ENCODE data around the gene STK32B. TPM values are rescaled to one million over a fixed set of nuclear protein-coding genes. Genes with fewer than 3 reads are reported as not detected.

STK32B gene
- total RNA-seq, 1 experiment from 2014 or later, result not detected

GRCh38 chr4:5045097-5045496, 6.2 kb upstream of the STK32B start:
- TF ChIP-seq CTCF (IDR thresholded peaks at IDR 0.05; ENCODE audit: unreplicated experiment), result no peak
- BruUV-seq (replicated peaks), result no TSS peak
- H3K27me3 Mint-ChIP-seq (ENCODE audit: unreplicated experiment), result no peaks in the 10 kb centered on the region
- no peaks in the 10 kb centered on the region for H3K36me3 Mint-ChIP-seq (ENCODE audit: insufficient read depth, unreplicated experiment)
- H3K4me3 Mint-ChIP-seq (ENCODE audit: low read depth, unreplicated experiment), result no peak overlapping the region
- CTCF ChIA-PET, result no interaction called here
- no peaks in the 10 kb centered on the region for H3K4me1 Mint-ChIP-seq (ENCODE audit: low read depth, unreplicated experiment)
- DNase-seq, result no peak
- intact Hi-C loops (cut with micrococcal nuclease; ENCODE audit: unreplicated experiment), result no loop called here
- H3K9me3 Mint-ChIP-seq (ENCODE audit: low read depth, unreplicated experiment), result peaks cover 5% of the 10 kb centered on the region
- no peak overlapping the region for H3K27ac Mint-ChIP-seq (ENCODE audit: unreplicated experiment)

- no peak for DNase-seq
- CTCF ChIA-PET, result no interaction called here
- H3K27me3 Mint-ChIP-seq (ENCODE audit: unreplicated experiment), result no peaks in the 10 kb centered on the region
- no TSS peak for BruUV-seq (replicated peaks)
- no peak overlapping the region for H3K27ac Mint-ChIP-seq (ENCODE audit: unreplicated experiment)
- H3K36me3 Mint-ChIP-seq (ENCODE audit: insufficient read depth, unreplicated experiment), result no peaks in the 10 kb centered on the region
- intact Hi-C loops (cut with micrococcal nuclease; ENCODE audit: unreplicated experiment), result no loop called here
- no peak overlapping the region for H3K4me3 Mint-ChIP-seq (ENCODE audit: low read depth, unreplicated experiment)
- TF ChIP-seq CTCF (IDR thresholded peaks at IDR 0.05; ENCODE audit: unreplicated experiment), result no peak
- H3K4me1 Mint-ChIP-seq (ENCODE audit: low read depth, unreplicated experiment), result no peaks in the 10 kb centered on the region
- peaks cover 5% of the 10 kb centered on the region for H3K9me3 Mint-ChIP-seq (ENCODE audit: low read depth, unreplicated experiment)
Measured at GRCh38 chr4:5048721-5049120, 2.6 kb upstream of the STK32B start.

GRCh38 chr4:5050520-5051277, 581 bp upstream of the STK32B start:
- CTCF ChIA-PET, result no interaction called here
- Mint-ChIP-seq H3K27ac (ENCODE audit: unreplicated experiment) (no peak overlapping the region), H3K4me3 (ENCODE audit: low read depth, unreplicated experiment) (peak overlapping the region; percentile 41), H3K27me3 (ENCODE audit: unreplicated experiment) (no peaks in the 10 kb centered on the region), H3K9me3 (ENCODE audit: low read depth, unreplicated experiment) (peaks cover 2% of the 10 kb centered on the region), H3K36me3 (ENCODE audit: insufficient read depth, unreplicated experiment) (no peaks in the 10 kb centered on the region), H3K4me1 (ENCODE audit: low read depth, unreplicated experiment) (no peaks in the 10 kb centered on the region)
- DNase-seq, result peak; percentile 41
- no TSS peak for BruUV-seq (replicated peaks)
- TF ChIP-seq CTCF (IDR thresholded peaks at IDR 0.05; ENCODE audit: unreplicated experiment), result no peak
- intact Hi-C loops (cut with micrococcal nuclease; ENCODE audit: unreplicated experiment), result loop anchor here (10.0 kb wide), 1 partner anchor 764 kb away; no protein-coding TSS in a partner anchor

GRCh38 chr4:5052204-5052702, 973 bp downstream of the STK32B start:
- H3K27me3 Mint-ChIP-seq (ENCODE audit: unreplicated experiment), result no peaks in the 10 kb centered on the region
- no peaks in the 10 kb centered on the region for H3K4me1 Mint-ChIP-seq (ENCODE audit: low read depth, unreplicated experiment)
- CTCF ChIA-PET, result no interaction called here
- DNase-seq, result no peak
- H3K9me3 Mint-ChIP-seq (ENCODE audit: low read depth, unreplicated experiment), result peaks cover 2% of the 10 kb centered on the region
- no peak overlapping the region for H3K27ac Mint-ChIP-seq (ENCODE audit: unreplicated experiment)
- H3K4me3 Mint-ChIP-seq (ENCODE audit: low read depth, unreplicated experiment), result no peak overlapping the region
- no peaks in the 10 kb centered on the region for H3K36me3 Mint-ChIP-seq (ENCODE audit: insufficient read depth, unreplicated experiment)
- intact Hi-C loops (cut with micrococcal nuclease; ENCODE audit: unreplicated experiment), result loop anchor here (10.0 kb wide), 1 partner anchor 763 kb away; no protein-coding TSS in a partner anchor
- no TSS peak for BruUV-seq (replicated peaks)
- TF ChIP-seq CTCF (IDR thresholded peaks at IDR 0.05; ENCODE audit: unreplicated experiment), result no peak
